Measurements from ENCODE around the gene SCART1. TPM values are rescaled to one million over a fixed set of nuclear protein-coding genes. Genes with fewer than 3 reads are reported as not detected.
"Not testable (repeated sequence)": the region's sequence is repeated elsewhere in the genome, so short reads cannot be mapped to it uniquely, and the experiment has no call there.

Gene SCART1
- total and polyA plus RNA-seq, 10 of the 15 experiments (the other 5 are each of a cell fraction or from before 2014, with no cell fraction given) = 0.05 to 22.0 (median 0.58) TPM

DNA sequence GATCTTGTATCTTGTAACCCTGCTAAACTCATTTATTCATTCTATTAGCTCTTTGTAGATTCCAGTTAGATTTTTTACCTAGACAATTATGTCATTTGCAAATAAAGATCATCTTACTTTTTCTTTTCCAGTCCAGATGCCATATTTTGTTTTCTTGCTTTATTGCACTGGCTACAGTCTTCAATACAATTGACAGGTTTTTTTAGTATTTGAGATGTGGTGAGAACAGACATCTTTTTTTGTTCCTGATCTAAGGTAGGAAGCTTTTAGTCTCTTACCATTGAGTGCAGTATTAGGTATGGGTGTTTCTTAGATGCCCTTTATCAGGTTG, 41.4 kb upstream of the SCART1 start (continued):
- TF ChIP-seq, protein P1, sequence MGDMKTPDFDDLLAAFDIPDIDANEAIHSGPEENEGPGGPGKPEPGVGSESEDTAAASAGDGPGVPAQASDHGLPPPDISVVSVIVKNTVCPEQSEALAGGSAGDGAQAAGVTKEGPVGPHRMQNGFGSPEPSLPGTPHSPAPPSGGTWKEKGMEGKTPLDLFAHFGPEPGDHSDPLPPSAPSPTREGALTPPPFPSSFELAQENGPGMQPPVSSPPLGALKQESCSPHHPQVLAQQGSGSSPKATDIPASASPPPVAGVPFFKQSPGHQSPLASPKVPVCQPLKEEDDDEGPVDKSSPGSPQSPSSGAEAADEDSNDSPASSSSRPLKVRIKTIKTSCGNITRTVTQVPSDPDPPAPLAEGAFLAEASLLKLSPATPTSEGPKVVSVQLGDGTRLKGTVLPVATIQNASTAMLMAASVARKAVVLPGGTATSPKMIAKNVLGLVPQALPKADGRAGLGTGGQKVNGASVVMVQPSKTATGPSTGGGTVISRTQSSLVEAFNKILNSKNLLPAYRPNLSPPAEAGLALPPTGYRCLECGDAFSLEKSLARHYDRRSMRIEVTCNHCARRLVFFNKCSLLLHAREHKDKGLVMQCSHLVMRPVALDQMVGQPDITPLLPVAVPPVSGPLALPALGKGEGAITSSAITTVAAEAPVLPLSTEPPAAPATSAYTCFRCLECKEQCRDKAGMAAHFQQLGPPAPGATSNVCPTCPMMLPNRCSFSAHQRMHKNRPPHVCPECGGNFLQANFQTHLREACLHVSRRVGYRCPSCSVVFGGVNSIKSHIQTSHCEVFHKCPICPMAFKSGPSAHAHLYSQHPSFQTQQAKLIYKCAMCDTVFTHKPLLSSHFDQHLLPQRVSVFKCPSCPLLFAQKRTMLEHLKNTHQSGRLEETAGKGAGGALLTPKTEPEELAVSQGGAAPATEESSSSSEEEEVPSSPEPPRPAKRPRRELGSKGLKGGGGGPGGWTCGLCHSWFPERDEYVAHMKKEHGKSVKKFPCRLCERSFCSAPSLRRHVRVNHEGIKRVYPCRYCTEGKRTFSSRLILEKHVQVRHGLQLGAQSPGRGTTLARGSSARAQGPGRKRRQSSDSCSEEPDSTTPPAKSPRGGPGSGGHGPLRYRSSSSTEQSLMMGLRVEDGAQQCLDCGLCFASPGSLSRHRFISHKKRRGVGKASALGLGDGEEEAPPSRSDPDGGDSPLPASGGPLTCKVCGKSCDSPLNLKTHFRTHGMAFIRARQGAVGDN (IDR thresholded peaks at IDR 0.05) = no peak
- TF ChIP-seq ZNF207 (IDR thresholded peaks at IDR 0.05; ENCODE audit: borderline replicate concordance) = no peak
- TF ChIP-seq EED (IDR thresholded peaks at IDR 0.05; ENCODE audit: low read depth) = no peak
- no peak for TF ChIP-seq CHD1 (IDR thresholded peaks at IDR 0.05; ENCODE audit: low read depth, low read length)
- no peak for TF ChIP-seq NR2C2 (IDR thresholded peaks at IDR 0.05; ENCODE audit: borderline replicate concordance, control insufficient read depth, insufficient read length, low read depth)
- no peak for TF ChIP-seq BACH1 (IDR thresholded peaks at IDR 0.05; ENCODE audit: borderline replicate concordance)

DNA sequence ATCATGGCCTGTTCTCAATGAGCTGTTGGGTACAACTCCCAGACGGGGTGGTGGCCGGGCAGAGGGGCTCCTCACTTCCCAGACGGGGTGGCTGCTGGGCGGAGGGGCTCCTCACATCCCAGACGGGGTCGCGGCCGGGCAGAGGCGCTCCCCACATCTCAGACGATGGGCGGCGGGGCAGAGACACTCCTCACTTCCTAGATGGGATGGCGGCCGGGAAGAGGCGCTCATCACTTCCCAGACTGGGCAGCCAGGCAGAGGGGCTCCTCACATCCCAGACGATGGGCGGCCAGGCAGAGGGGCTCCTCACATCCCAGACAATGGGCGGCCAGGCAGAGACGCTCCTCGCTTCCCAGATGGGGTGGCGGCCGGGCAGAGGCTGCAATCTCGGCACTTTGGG, 39.3 kb upstream of the SCART1 start:
- FAIRE-seq; intact Hi-C loops (cut with micrococcal nuclease; ENCODE audit: unreplicated experiment): not testable (repeated sequence)

More for the DNA sequence above, 39.3 kb upstream of the SCART1 start:
- DNase-seq (ENCODE audit: low read depth, low spot score); SMC1A ChIA-PET (ENCODE audit: uncharacterized antibody, unreplicated experiment); H3K27ac ChIP-seq (ENCODE audit: control insufficient read depth, insufficient read depth); ATAC-seq; POLR2A ChIA-PET; H3K4me2 ChIP-seq (ENCODE audit: control insufficient read depth, insufficient read depth); H3K4me1 ChIP-seq (ENCODE audit: control insufficient read depth, insufficient read depth, low read length); RAD21 ChIA-PET (ENCODE audit: unreplicated experiment); H3K79me2 ChIP-seq (ENCODE audit: control insufficient read depth, insufficient read depth, low read length); H4K20me1 ChIP-seq (ENCODE audit: control insufficient read depth, insufficient read depth); in situ Hi-C loops (cut with MboI); H2AFZ ChIP-seq (ENCODE audit: control insufficient read depth, low read depth, low read length); BruUV-seq (replicated peaks); H3K27me3 ChIP-seq (replicated peaks in 1 of 2; ENCODE audit: control insufficient read depth in 2 of 2, insufficient read depth in 2 of 2, low read length in 1 of 2); H3K9ac ChIP-seq (ENCODE audit: control insufficient read depth, insufficient read depth, low read length); H3K4me3 ChIP-seq; CTCF ChIA-PET: not testable (repeated sequence)
- WGBS (ENCODE audit: insufficient coverage, insufficient replicate concordance, low lambda C conversion rate, missing lambda C conversion rate) = 100% methylated on average over 13 of the region's 23 CpGs
- Histone ChIP-seq H3K9me3 (replicated peaks; ENCODE audit: control insufficient read depth, insufficient read depth, low read length) (peaks cover 21% of the 10 kb centered on the region), H3K36me3 (ENCODE audit: control insufficient read depth in 2 of 2, insufficient read depth in 2 of 2, low read length in 1 of 2) (peaks cover 8 to 30% of the 10 kb centered on the region in 2 experiments)
